PC-3 (cell line): ENCODE measurements around the gene SETD1B. TPM values are rescaled to one million over a fixed set of nuclear protein-coding genes. Genes with fewer than 3 reads are reported as not detected.

Experiments
- ATAC-seq: fragments of 200-7000 bp; cut with Tn5 transposase; 2 replicates; pipeline ENCODE4 v1.9.1; 2020; ENCODE audit warnings: mild to moderate bottlenecking, moderate library complexity
- BruUV-seq: library from RNA; stranded (reverse); fragments of 400-500 nt; replicated peaks from 2 replicates; lab custom pipeline; 2021; lab: Mats Ljungman, UMichigan
- CTCF ChIA-PET: fragments of 300-600 bp; sonication (Branson Sonifier 250); formaldehyde crosslinking; loops from one replicate; lab custom pipeline; 2022; ENCODE audit warnings: antibody characterized with exemption; lab: Charles Lee
- POLR2A ChIA-PET: fragments of 300-600 bp; sonication (Branson Sonifier 250); formaldehyde crosslinking; loops from one replicate; lab custom pipeline; 2022; ENCODE audit warnings: antibody characterized with exemption; ENCODE audit not compliant: unreplicated experiment; lab: Charles Lee
- DNase-seq: peaks from one replicate; pipeline ENCODE4 v3.0.0-alpha.2; 2015
- H2AFZ ChIP-seq: fragments of 300-600 bp; sonication (generic); 2 replicates; pipeline ENCODE4 v1.6.0; 2016; ENCODE audit warnings: antibody characterized with exemption, low read length
- H3F3A ChIP-seq: fragments of 300-600 bp; sonication (generic); one replicate; pipeline ENCODE4 v1.6.0; 2017; ENCODE audit warnings: antibody characterized with exemption, low read length, control low read depth, mild to moderate bottlenecking; ENCODE audit not compliant: unreplicated experiment
- H3K27ac ChIP-seq: fragments of 300-600 bp; sonication (generic); 2 replicates; pipeline ENCODE4 v1.5.1; 2016; ENCODE audit warnings: mild to moderate bottlenecking, low read length
- H3K27me3 ChIP-seq: fragments of 300-600 bp; sonication (generic); 2 replicates; pipeline ENCODE4 v1.6.1; 2016; ENCODE audit warnings: low read length, mixed read lengths
- H3K36me3 ChIP-seq: fragments of 300-600 bp; sonication (generic); 2 replicates; pipeline ENCODE4 v1.6.1; 2016; ENCODE audit warnings: low read depth, mixed run types, low read length, mixed read lengths
- H3K4me1 ChIP-seq: fragments of 300-600 bp; sonication (generic); 2 replicates; pipeline ENCODE4 v1.5.1; 2016; ENCODE audit warnings: low read length; ENCODE audit not compliant: insufficient read depth
- H3K4me2 ChIP-seq: fragments of 300-600 bp; sonication (generic); 2 replicates; pipeline ENCODE4 v1.6.0; 2016; ENCODE audit warnings: low read length
- H3K4me3 ChIP-seq: fragments of 300-600 bp; sonication (generic); 2 replicates; pipeline ENCODE4 v1.5.1; 2016; ENCODE audit warnings: mild to moderate bottlenecking, low read length, mixed read lengths
- H3K79me2 ChIP-seq: fragments of 300-600 bp; sonication (generic); 2 replicates; pipeline ENCODE4 v1.6.1; 2017; ENCODE audit warnings: low read length, mixed read lengths
- H3K9ac ChIP-seq: fragments of 300-600 bp; sonication (generic); 2 replicates; pipeline ENCODE4 v1.6.0; 2016; ENCODE audit warnings: mild to moderate bottlenecking, low read length
- H3K9me2 ChIP-seq: fragments of 300-600 bp; sonication (generic); replicated peaks from 2 replicates; pipeline ENCODE4 v1.6.1; 2016; ENCODE audit warnings: mixed run types, low read length, mixed read lengths
- H3K9me3 ChIP-seq: fragments of 300-600 bp; sonication (generic); 2 replicates; pipeline ENCODE4 v1.6.1; 2016; ENCODE audit warnings: low read length, mixed read lengths
- H4K20me1 ChIP-seq: fragments of 300-600 bp; sonication (generic); 2 replicates; pipeline ENCODE4 v1.6.1; 2016; ENCODE audit warnings: low read length, mixed read lengths
- EZH2 ChIP-seq: fragments of 300-600 bp; sonication (generic); IDR thresholded peaks from one replicate; pipeline ENCODE4 v1.6.1; 2017; ENCODE audit warnings: antibody characterized with exemption, mild to moderate bottlenecking, low read length; ENCODE audit not compliant: unreplicated experiment
- EZH2phosphoT487 ChIP-seq: fragments of 300-600 bp; sonication (generic); IDR thresholded peaks from 2 replicates; pipeline ENCODE4 v1.6.1; 2018; ENCODE audit warnings: mild to moderate bottlenecking, antibody characterized with exemption, low read length, borderline replicate concordance
- intact Hi-C: fragments of 100-400 bp; cut with micrococcal nuclease; formaldehyde crosslinking; loops from 2 replicates; pipeline ENCODE4 v1.9.0; 2023
- total RNA-seq: library from RNA; depleted of rRNA; stranded (reverse); fragments of >200 nt; gene quantifications from 2 replicates; pipeline ENCODE4 v1.2.3, GENCODE V29; 2014
- TF ChIP-seq, protein P1 (sequence below): fragments of 300-600 bp; sonication (generic); conservative IDR thresholded peaks from 2 replicates; pipeline ENCODE4 v1.5.1; 2017; ENCODE audit warnings: antibody characterized with exemption, low read depth, mild to moderate bottlenecking, low read length

SETD1B gene
- total RNA-seq, 1 experiment from 2014 or later: 7.5 TPM

DNA sequence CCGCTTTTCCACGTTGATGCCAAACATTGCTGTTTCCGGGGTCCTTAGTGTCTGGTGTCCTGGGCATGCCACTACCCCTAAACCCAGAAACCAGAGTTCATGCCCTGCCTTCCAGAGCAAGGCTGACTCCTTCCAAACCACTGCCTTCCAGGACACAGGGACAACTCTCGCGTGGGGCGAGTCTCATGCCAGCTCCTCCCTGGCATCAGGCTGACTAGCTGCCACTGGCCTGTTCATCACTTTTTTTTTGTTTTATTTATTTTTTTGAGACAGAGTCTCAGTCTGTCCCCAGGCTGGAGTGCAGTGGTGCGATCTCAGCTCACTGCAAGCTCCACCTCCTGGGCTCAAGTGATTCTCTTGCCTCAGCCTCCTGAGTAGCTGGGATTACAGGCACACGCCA, 4.8 kb downstream of the SETD1B start:
- ATAC-seq (no peak), DNase-seq (no peak)
- ChIA-PET CTCF (no interaction called here), POLR2A (no interaction called here)
- Histone ChIP-seq H3K4me3 (no peak overlapping the region), H3K27ac (no peak overlapping the region), H3K9me3 (no peaks in the 10 kb centered on the region), H3K36me3 (peaks cover 22% of the 10 kb centered on the region; the same call in 1 of the 2 replicates), H3K27me3 (no peaks in the 10 kb centered on the region), H3K79me2 (peaks cover 95% of the 10 kb centered on the region), H3K9me2 (no peaks in the 10 kb centered on the region), H4K20me1 (peaks cover 23% of the 10 kb centered on the region), H3K4me1 (peaks cover 32% of the 10 kb centered on the region), H3F3A (no peaks in the 10 kb centered on the region), H2AFZ (no peak overlapping the region), H3K4me2 (no peak overlapping the region), H3K9ac (no peak overlapping the region)
- TF ChIP-seq, protein P1, sequence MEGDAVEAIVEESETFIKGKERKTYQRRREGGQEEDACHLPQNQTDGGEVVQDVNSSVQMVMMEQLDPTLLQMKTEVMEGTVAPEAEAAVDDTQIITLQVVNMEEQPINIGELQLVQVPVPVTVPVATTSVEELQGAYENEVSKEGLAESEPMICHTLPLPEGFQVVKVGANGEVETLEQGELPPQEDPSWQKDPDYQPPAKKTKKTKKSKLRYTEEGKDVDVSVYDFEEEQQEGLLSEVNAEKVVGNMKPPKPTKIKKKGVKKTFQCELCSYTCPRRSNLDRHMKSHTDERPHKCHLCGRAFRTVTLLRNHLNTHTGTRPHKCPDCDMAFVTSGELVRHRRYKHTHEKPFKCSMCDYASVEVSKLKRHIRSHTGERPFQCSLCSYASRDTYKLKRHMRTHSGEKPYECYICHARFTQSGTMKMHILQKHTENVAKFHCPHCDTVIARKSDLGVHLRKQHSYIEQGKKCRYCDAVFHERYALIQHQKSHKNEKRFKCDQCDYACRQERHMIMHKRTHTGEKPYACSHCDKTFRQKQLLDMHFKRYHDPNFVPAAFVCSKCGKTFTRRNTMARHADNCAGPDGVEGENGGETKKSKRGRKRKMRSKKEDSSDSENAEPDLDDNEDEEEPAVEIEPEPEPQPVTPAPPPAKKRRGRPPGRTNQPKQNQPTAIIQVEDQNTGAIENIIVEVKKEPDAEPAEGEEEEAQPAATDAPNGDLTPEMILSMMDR: no peak
- TF ChIP-seq EZH2 (no peak), EZH2phosphoT487 (no peak)
- intact Hi-C loops: no loop called here
- no TSS peak for BruUV-seq

- no peaks in the 10 kb centered on the region for H3K27me3 ChIP-seq
- DNase-seq (no peak), ATAC-seq (no peak)
- peaks cover 25% of the 10 kb centered on the region for H4K20me1 ChIP-seq
- no peak overlapping the region for H3K4me3 ChIP-seq
- intact Hi-C loops: no loop called here
- CTCF ChIA-PET: interaction anchor here (3.3 kb wide), 1 partner anchor 14 kb away, joined by 95 read pairs; the partner anchor contains the start of gene RHOF
- TF ChIP-seq, protein P1: no peak
- TF ChIP-seq EZH2 (no peak), EZH2phosphoT487 (no peak)
- H3F3A ChIP-seq: no peaks in the 10 kb centered on the region
- no peak overlapping the region for H2AFZ ChIP-seq
- POLR2A ChIA-PET: interaction anchor here (1.0 kb wide), 1 partner anchor 8 kb away, joined by 24 read pairs; no protein-coding TSS in a partner anchor
- H3K4me1 ChIP-seq: peaks cover 35% of the 10 kb centered on the region
- H3K79me2 ChIP-seq: peaks cover 98% of the 10 kb centered on the region
- peaks cover 29% of the 10 kb centered on the region; the same call in 1 of the 2 replicates for H3K36me3 ChIP-seq
- H3K4me2 ChIP-seq: no peak overlapping the region
- no TSS peak for BruUV-seq
- H3K9me2 ChIP-seq: no peaks in the 10 kb centered on the region
- H3K27ac ChIP-seq: no peak overlapping the region
- no peak overlapping the region for H3K9ac ChIP-seq
- H3K9me3 ChIP-seq: no peaks in the 10 kb centered on the region
Observed at GRCh38 chr12:121809712-121810116, 5.9 kb downstream of the SETD1B start.

DNA sequence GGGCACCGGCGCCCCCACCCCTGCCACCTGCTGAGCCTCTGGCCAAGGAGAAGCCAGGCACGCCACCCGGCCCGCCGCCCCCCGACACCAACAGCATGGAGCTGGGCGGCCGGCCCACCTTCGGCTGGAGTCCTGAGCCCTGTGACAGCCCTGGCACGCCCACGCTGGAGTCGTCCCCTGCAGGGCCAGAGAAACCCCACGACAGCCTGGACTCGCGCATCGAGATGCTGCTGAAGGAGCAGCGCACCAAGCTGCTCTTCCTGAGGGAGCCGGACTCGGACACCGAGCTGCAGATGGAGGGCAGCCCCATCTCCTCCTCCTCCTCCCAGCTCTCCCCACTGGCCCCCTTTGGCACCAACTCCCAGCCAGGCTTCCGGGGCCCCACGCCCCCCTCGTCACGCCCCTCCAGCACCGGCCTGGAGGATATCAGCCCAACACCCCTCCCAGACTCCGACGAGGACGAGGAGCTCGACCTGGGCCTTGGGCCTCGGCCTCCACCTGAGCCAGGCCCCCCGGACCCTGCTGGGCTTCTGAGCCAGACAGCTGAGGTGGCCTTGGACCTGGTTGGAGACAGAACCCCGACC, 6.5 kb downstream of the SETD1B start:
- Histone ChIP-seq H3K36me3 (peaks cover 35% of the 10 kb centered on the region), H3K4me3 (peak overlapping the region; percentile 70; the same call in 1 of the 2 replicates), H3K9ac (no peak overlapping the region), H3K9me3 (no peaks in the 10 kb centered on the region), H3K4me1 (peaks cover 35% of the 10 kb centered on the region), H3K27ac (no peak overlapping the region), H4K20me1 (peaks cover 25% of the 10 kb centered on the region), H3K4me2 (peak overlapping the region; percentile 81), H3K79me2 (peaks cover 97% of the 10 kb centered on the region), H3K27me3 (no peaks in the 10 kb centered on the region), H3K9me2 (no peaks in the 10 kb centered on the region), H3F3A (no peaks in the 10 kb centered on the region), H2AFZ (no peak overlapping the region)
- POLR2A ChIA-PET: interaction anchor here (1.0 to 1.4 kb wide), 2 partner anchors 8 to 16 kb away, joined by 3 to 24 read pairs; no protein-coding TSS in a partner anchor
- CTCF ChIA-PET: interaction anchor here (3.3 kb wide), 1 partner anchor 15 kb away, joined by 95 read pairs; the partner anchor contains the start of gene RHOF
- intact Hi-C loops: no loop called here
- TF ChIP-seq EZH2 (no peak), EZH2phosphoT487 (no peak)
- TF ChIP-seq, protein P1: no peak
- DNase-seq (no peak), ATAC-seq (no peak)
- no TSS peak for BruUV-seq
